Mesangial cell (primary cell): ENCODE data around the gene ZNF777. TPM values are rescaled to one million over a fixed set of nuclear protein-coding genes. Genes with fewer than 3 reads are reported as not detected.

Experiments
- total RNA-seq: library from RNA; depleted of rRNA; stranded (reverse); fragments of >200 nt; gene quantifications from 2 replicates; pipeline ENCODE4 v1.2.3, GENCODE V29; 2015

Gene ZNF777
- total RNA-seq, result 10.9 and 12.7 TPM in 2 replicates

DNA sequence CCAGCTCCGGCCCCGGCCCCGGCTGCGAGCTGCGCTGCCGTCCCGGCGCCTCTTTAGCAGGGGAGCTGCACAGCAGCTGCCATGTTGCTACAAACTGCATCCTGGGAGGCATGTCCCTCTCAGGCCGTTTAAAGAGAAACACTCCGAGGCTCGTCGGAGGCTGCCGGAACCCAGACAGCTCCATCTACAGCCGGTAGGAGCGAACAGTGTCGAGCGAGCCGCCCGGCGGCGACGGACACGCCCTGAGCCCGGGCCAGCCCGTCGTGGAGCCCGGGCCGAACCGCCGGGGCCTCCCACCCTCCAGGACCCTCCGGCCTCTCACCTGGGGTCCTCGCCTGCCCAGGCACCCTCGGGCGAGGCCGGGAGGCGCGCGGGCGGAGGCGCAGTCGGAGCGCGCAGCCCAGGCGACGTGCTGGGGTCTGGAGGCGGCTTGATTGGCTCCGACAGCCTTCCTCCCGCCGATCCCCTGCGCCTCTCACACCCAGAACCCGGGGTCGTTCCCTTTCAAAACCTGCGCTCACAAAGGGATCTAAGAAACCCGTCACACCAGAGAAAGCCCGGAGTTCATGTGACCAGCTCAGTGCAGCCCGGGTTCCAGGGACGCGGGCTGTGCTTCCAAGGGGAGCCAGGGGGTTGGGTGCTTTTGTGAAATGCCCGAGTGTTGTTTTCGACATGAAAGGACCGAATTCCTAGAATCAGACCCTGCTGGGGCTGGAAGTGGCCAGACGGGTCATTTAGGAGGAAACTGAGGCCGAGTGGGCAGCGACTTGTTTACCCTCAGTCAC lies at the start of gene ZNF777:
TSS of gene ZNF777 (minus strand) at position 570 of the 785 bp plus-strand sequence. CDS start 5,040 bp downstream, outside the sequence.

DNA sequence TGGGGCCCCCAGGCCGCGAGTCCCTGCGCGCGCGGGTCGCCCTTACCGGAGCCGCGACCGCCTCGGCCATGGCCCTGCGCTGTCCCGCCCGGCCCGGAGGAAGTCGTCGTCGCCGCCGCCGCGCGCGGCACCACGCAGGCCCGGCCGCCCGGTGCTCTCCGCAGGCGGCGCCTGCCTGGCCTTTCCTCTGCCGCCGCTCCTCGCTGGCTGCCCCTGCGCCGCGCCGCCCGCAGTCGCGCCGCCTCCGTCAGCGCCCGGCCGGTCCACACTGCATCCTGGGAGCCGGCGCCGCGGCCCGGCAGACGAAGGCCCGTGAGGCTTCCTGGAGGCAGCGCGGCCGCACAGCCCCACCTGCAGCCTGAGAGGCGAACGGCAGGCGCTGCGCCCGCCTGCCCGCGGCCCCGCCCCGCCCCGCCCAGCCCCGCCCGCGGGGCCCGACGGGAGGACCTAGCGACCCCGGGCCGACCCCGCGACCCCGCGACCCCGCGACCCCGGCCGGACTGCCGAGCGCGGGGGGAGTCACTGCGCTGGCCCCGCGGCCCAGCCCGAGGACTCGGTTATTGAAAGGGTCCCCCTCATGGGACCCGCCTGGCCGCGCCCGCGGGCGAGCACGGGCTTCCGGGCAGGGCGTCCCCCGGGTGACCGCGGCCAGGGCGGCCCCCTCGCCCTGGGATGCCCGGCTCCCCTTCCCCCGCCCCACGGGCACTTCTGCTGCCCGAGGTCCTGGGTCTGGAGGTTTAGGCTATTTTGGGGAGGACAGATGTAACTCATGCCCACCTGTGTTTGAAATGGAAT lies 36.8 kb upstream of the ZNF777 start, which contains the start of gene ZNF746:
TSS of gene ZNF746 (minus strand) at position 343 of the 795 bp plus-strand sequence. CDS start at position 70, 273 bp downstream.

Other genes starting within 250 kb of the ZNF777 start
- 6.2 and 6.3 TPM in 2 replicates for gene ZNF212, start 221.4 kb downstream of the ZNF777 start, total RNA-seq
- gene ZNF783, start 198.9 kb downstream of the ZNF777 start, total RNA-seq, result 5.7 and 9.6 TPM in 2 replicates
- gene ZNF746, start 36.7 kb upstream of the ZNF777 start, total RNA-seq, result 16.8 and 20.8 TPM in 2 replicates